GM23338 (cell line): ENCODE measurements around the gene MPZL1.

Experiments
- CREB1 ChIP-seq: fragments of 250-450 bp; sonication (Bioruptor Pico); IDR thresholded peaks from 2 replicates; pipeline ENCODE4 v1.5.0; 2020; ENCODE audit warnings: low read depth, mild to moderate bottlenecking, moderate library complexity
- EZH2phosphoT487 ChIP-seq: fragments of 200-600 bp; sonication (generic); IDR thresholded peaks from one replicate; pipeline ENCODE4 v1.8.1; 2018; ENCODE audit warnings: antibody characterized with exemption; ENCODE audit not compliant: unreplicated experiment
- TF ChIP-seq, protein P1 (sequence below), 2 experiments: fragments of 200-600 bp in 1 of 2; sonication (generic) in 1 of 2; conservative IDR thresholded peaks; 2 replicates each; pipeline versions ENCODE4 v1.5.1 to v1.6.1; 2016 to 2017; ENCODE audit warnings: antibody characterized with exemption in 2 of 2, low read depth in 2 of 2, mild to moderate bottlenecking in 2 of 2, moderate library complexity in 1 of 2

DNA sequence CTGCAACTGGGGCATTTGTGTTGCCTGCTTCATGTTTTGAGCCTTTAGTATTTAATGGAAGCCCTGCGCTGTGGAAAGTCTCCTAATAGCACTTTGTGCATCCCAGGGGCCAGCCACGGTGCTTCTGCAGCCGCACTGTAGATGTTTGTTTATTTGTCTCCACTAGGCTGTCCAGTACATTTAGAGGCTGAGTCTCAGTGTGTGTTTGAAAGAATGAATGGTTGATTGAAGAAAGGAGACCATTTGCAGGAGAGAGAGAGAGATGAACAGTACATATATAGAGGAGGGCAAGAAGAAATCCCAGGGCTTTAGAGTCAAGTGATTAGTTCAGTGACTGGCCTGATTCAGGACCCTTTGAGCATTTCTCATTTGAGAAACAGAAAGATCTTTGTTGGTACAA lies 33.9 kb downstream of the MPZL1 start:
- TF ChIP-seq, protein P1, sequence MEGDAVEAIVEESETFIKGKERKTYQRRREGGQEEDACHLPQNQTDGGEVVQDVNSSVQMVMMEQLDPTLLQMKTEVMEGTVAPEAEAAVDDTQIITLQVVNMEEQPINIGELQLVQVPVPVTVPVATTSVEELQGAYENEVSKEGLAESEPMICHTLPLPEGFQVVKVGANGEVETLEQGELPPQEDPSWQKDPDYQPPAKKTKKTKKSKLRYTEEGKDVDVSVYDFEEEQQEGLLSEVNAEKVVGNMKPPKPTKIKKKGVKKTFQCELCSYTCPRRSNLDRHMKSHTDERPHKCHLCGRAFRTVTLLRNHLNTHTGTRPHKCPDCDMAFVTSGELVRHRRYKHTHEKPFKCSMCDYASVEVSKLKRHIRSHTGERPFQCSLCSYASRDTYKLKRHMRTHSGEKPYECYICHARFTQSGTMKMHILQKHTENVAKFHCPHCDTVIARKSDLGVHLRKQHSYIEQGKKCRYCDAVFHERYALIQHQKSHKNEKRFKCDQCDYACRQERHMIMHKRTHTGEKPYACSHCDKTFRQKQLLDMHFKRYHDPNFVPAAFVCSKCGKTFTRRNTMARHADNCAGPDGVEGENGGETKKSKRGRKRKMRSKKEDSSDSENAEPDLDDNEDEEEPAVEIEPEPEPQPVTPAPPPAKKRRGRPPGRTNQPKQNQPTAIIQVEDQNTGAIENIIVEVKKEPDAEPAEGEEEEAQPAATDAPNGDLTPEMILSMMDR (conservative IDR thresholded peaks at IDR 0.05; ENCODE audit: low read depth in 2 of 2) = no peak
- TF ChIP-seq EZH2phosphoT487 (no peak), CREB1 (CRISPR knock-in tag) (no peak)
